HEK293 (cell line): Measurements from ENCODE around the gene ANKRD53.

ENCODE experiments used
- CTCF ChIA-PET: fragments of 350-600 bp; formaldehyde crosslinking; extraction: SDS; loops from one replicate; lab custom pipeline; 2021; ENCODE audit warnings: antibody characterized with exemption; lab: Yijun Ruan, JAX
- POLR2A ChIA-PET: fragments of 300-600 bp; formaldehyde crosslinking; extraction: SDS; loops from one replicate; lab custom pipeline; 2020; ENCODE audit warnings: antibody characterized with exemption, inconsistent platforms; lab: Yijun Ruan, JAX
- H3K27ac ChIP-seq: fragments of 200-500 bp; sonication (Bioruptor generic); 2 replicates; pipeline ENCODE4 v1.5.1; 2014; ENCODE audit warnings: low read depth, low read length, control low read depth, inconsistent platforms; ENCODE audit errors: extremely low read depth
- H3K36me3 ChIP-seq, 2 experiments: fragments of 200-500 bp in 1 of 2; sonication (Bioruptor generic) in 1 of 2; 1 replicate in 1 of 2; 2 replicates in 1 of 2; pipeline ENCODE4 v1.5.1; 2014 to 2017; ENCODE audit warnings: inconsistent platforms in 2 of 2, low read length in 2 of 2; ENCODE audit not compliant: control insufficient read depth in 2 of 2, insufficient read depth in 1 of 2
- H3K4me1 ChIP-seq: fragments of 200-500 bp; sonication (Bioruptor generic); 2 replicates; pipeline ENCODE4 v1.5.1; 2014; ENCODE audit warnings: mild to moderate bottlenecking, low read length, inconsistent platforms; ENCODE audit not compliant: control insufficient read depth, insufficient read depth
- H3K4me3 ChIP-seq: 2 replicates; pipeline ENCODE4 v1.5.1; 2011; ENCODE audit warnings: low read depth, mild to moderate bottlenecking, control low read depth, low read length, moderate library complexity
- H3K9me3 ChIP-seq: fragments of 200-500 bp; sonication (Bioruptor generic); 2 replicates; pipeline ENCODE4 v1.5.1; 2014; ENCODE audit warnings: low read depth, low read length, inconsistent platforms; ENCODE audit not compliant: control insufficient read depth, insufficient read depth
- AEBP2 ChIP-seq: fragments of 450-650 bp; formaldehyde crosslinking; IDR thresholded peaks from 2 replicates; pipeline ENCODE4 v1.5.1; 2016; ENCODE audit warnings: missing biosample characterization, missing genetic modification characterization, borderline replicate concordance
- GLI4 ChIP-seq: fragments of 450-650 bp; formaldehyde crosslinking; IDR thresholded peaks from 2 replicates; pipeline ENCODE4 v1.5.1; 2016; ENCODE audit warnings: missing biosample characterization, missing genetic modification characterization
- IKZF3 ChIP-seq: fragments of 450-650 bp; IDR thresholded peaks from 2 replicates; pipeline ENCODE4 v1.5.0; 2018; ENCODE audit warnings: missing biosample characterization, mild to moderate bottlenecking, missing genetic modification characterization, moderate library complexity
- REST ChIP-seq: fragments of 450-650 bp; formaldehyde crosslinking; IDR thresholded peaks from 2 replicates; pipeline ENCODE4 v1.5.1; 2016; ENCODE audit warnings: missing biosample characterization, missing genetic modification characterization
- TSHZ1 ChIP-seq: fragments of 450-650 bp; formaldehyde crosslinking; IDR thresholded peaks from 2 replicates; pipeline ENCODE4 v1.5.1; 2016; ENCODE audit warnings: missing biosample characterization, missing genetic modification characterization, borderline replicate concordance
- YY2 ChIP-seq: fragments of 450-650 bp; formaldehyde crosslinking; IDR thresholded peaks from 2 replicates; pipeline ENCODE4 v1.5.1; 2016; ENCODE audit warnings: missing biosample characterization, missing genetic modification characterization
- ZBTB10 ChIP-seq: fragments of 450-650 bp; formaldehyde crosslinking; IDR thresholded peaks from 2 replicates; pipeline ENCODE4 v1.5.1; 2016; ENCODE audit warnings: missing biosample characterization, missing genetic modification characterization
- ZBTB17 ChIP-seq: fragments of 450-650 bp; formaldehyde crosslinking; IDR thresholded peaks from 2 replicates; pipeline ENCODE4 v1.5.1; 2016; ENCODE audit warnings: missing biosample characterization, missing genetic modification characterization
- ZBTB21 ChIP-seq: fragments of 450-650 bp; formaldehyde crosslinking; IDR thresholded peaks from 2 replicates; pipeline ENCODE4 v1.5.1; 2017; ENCODE audit warnings: missing biosample characterization, missing genetic modification characterization
- ZNF362 ChIP-seq: fragments of 450-650 bp; formaldehyde crosslinking; IDR thresholded peaks from 2 replicates; pipeline ENCODE4 v1.5.1; 2016; ENCODE audit warnings: missing biosample characterization, missing genetic modification characterization
- ZNF549 ChIP-seq: fragments of 450-650 bp; IDR thresholded peaks from 2 replicates; pipeline ENCODE4 v1.5.1; 2018; ENCODE audit warnings: missing biosample characterization, missing genetic modification characterization, mild to moderate bottlenecking, inconsistent platforms, moderate library complexity
- ZNF571 ChIP-seq: fragments of 450-650 bp; formaldehyde crosslinking; IDR thresholded peaks from 2 replicates; pipeline ENCODE4 v1.5.0; 2017; ENCODE audit warnings: missing biosample characterization, missing genetic modification characterization
- ZNF585B ChIP-seq: fragments of 450-650 bp; formaldehyde crosslinking; IDR thresholded peaks from 2 replicates; pipeline ENCODE4 v1.5.1; 2016; ENCODE audit warnings: missing biosample characterization, missing genetic modification characterization
- ZNF596 ChIP-seq: fragments of 450-650 bp; IDR thresholded peaks from 2 replicates; pipeline ENCODE4 v1.5.0; 2018; ENCODE audit warnings: missing biosample characterization, mild to moderate bottlenecking, missing genetic modification characterization, moderate library complexity
- ZNF645 ChIP-seq: fragments of 450-650 bp; formaldehyde crosslinking; IDR thresholded peaks from 2 replicates; pipeline ENCODE4; 2016; ENCODE audit warnings: missing biosample characterization, missing genetic modification characterization
- ZNF830 ChIP-seq: fragments of 450-650 bp; IDR thresholded peaks from 2 replicates; pipeline ENCODE4 v1.5.0; 2018; ENCODE audit warnings: missing biosample characterization, missing genetic modification characterization, low read depth, mild to moderate bottlenecking, moderate library complexity
- ZNF837 ChIP-seq: fragments of 450-650 bp; formaldehyde crosslinking; IDR thresholded peaks from 2 replicates; pipeline ENCODE4 v1.5.1; 2016; ENCODE audit warnings: missing biosample characterization, missing genetic modification characterization
- ZXDB ChIP-seq: fragments of 450-650 bp; formaldehyde crosslinking; IDR thresholded peaks from 2 replicates; pipeline ENCODE4 v1.5.1; 2016; ENCODE audit warnings: missing biosample characterization, missing genetic modification characterization

Gene ANKRD53

GRCh38 chr2:70938586-70938950 lies 39.9 kb upstream of the ANKRD53 start:
- ChIA-PET CTCF (interaction anchor here (0.7 to 6.2 kb wide), 3 partner anchors 8 to 67 kb away, joined by 3 to 61 read pairs (median 11); no protein-coding TSS in a partner anchor), POLR2A (no interaction called here)
- H3K27ac ChIP-seq: no peak overlapping the region
- TF ChIP-seq ZNF830 (no peak), ZNF645 (tag by site-specific recombination) (no peak), ZNF571 (tag by site-specific recombination) (no peak), IKZF3 (tag by site-specific recombination) (no peak), TSHZ1 (tag by site-specific recombination) (no peak), ZNF585B (no peak), YY2 (tag by site-specific recombination) (no peak), REST (tag by site-specific recombination) (no peak), ZNF837 (no peak), ZNF549 (no peak), GLI4 (tag by site-specific recombination) (no peak), ZBTB17 (tag by site-specific recombination) (no peak)
- TF ChIP-seq, all 188 proteins: peak for 0
- Histone ChIP-seq H3K4me1 (no peaks in the 10 kb centered on the region), H3K9me3 (no peaks in the 10 kb centered on the region), H3K4me3 (no peak overlapping the region), H3K36me3 (peaks cover 0 to 10% of the 10 kb centered on the region in 2 experiments; a peak in 2 of 3 replicates)

GRCh38 chr2:70939001-70939838 lies 39.2 kb upstream of the ANKRD53 start:
- Histone ChIP-seq H3K36me3 (peaks cover 0 to 10% of the 10 kb centered on the region in 2 experiments; a peak in 2 of 3 replicates), H3K9me3 (no peaks in the 10 kb centered on the region), H3K4me3 (no peak overlapping the region), H3K27ac (no peak overlapping the region), H3K4me1 (no peaks in the 10 kb centered on the region)
- POLR2A ChIA-PET: no interaction called here
- CTCF ChIA-PET: interaction anchor here (0.7 to 6.2 kb wide), 4 partner anchors 8 to 68 kb away, joined by 3 to 61 read pairs (median 8); no protein-coding TSS in a partner anchor
- TF ChIP-seq ZBTB21 (tag by site-specific recombination) (no peak), ZNF362 (tag by site-specific recombination) (no peak), ZXDB (tag by site-specific recombination) (no peak), ZNF596 (tag by site-specific recombination) (no peak), ZBTB10 (tag by site-specific recombination) (no peak), GLI4 (tag by site-specific recombination) (no peak), AEBP2 (tag by site-specific recombination) (no peak)
